NCI-H2107 (cell line): ENCODE measurements around the gene CCL19.
A peak's percentile ranks its signal among the peaks of the same experiment; 100 is the strongest.

ENCODE experiments used
- DNase-seq: peaks from one replicate; lab custom pipeline; 2025; lab: John Stamatoyannopoulos, UW

The CCL19 gene

GRCh38 chr9:34662526-34663302 is 28.4 kb downstream of the CCL19 start, which contains the start of gene CCL27:
Gene CCL27, minus strand, starts transcription at chr9:34662657. Its CDS starts 24 bp downstream, at chr9:34662633.
- DNase-seq = no peak

- no peak for DNase-seq
Observed at GRCh38 chr9:34659592-34660253, 31.4 kb downstream of the CCL19 start.

DNA sequence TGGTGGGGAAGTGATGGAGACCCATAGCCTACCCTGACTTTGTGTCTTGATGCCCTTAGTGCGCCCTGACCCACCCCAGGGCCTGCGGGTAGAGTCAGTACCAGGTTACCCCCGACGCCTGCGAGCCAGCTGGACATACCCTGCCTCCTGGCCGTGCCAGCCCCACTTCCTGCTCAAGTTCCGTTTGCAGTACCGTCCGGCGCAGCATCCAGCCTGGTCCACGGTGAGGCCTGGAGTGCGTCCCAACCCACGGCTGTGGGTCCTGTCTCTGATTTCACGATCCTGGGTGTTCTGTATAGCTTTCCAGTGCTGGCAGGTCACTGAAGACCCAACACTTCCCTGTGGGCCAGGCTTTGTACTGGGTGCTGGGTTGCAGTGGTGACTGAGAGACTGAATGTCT is 32.6 kb downstream of the CCL19 start:
- no peak for DNase-seq

GRCh38 chr9:34656992-34657391 is 34.1 kb downstream of the CCL19 start:
- no peak for DNase-seq

DNA sequence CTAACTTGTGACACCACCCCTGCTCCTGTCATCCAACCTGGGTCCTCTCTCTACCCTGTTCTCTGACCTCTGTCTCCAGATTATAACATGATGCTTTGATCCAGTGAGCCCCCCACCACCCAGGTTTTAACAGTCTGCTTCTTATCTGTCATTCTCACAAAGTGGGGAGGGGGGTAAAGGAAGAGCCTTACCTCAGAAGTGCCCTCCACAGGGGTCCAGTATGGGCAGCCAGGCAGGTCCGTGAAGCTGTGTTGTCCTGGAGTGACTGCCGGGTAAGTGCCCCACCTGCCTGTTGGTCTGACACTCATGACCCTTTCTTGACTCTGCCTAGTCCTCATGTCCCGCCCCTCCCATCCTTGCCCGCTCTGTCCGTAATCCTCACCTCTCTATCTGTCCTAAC is 35.7 kb downstream of the CCL19 start:
- DNase-seq = no peak

DNA sequence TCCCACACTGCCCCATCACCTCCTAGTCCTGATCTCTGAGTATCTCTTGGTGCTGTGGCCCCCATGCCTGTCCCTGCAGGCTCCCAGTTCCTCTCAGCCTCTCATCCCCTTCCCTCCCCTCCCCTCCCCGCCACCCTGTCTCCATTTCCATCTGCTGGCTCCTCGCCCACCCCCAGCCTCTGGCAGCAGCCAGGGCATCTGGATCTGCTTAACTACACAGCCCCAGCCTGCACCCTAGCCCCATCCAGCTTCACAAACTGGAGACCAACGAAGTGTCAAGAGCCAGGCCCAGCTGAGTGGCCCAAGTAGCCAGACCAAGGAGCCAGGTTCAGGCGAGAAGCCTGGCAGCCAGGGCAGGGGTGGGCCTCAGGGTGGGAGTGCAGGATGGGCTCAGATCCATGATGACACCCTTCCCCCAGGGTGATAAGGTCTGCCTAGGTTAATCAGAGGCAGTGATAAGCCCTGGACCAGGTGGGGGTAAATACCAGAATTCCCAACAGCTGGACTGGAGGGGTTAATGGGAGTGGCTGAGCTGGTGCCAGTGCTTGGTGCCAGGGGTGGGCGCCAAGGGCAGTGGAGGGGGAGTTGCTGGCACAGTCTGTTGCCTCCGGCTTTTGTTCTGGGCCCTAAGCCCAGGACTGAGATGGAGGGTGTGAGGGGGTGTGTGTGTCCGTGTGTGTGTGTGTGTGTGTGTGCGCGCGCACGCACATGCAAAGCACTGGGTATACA is 36.6 kb downstream of the CCL19 start:
- DNase-seq = no peak

DNA sequence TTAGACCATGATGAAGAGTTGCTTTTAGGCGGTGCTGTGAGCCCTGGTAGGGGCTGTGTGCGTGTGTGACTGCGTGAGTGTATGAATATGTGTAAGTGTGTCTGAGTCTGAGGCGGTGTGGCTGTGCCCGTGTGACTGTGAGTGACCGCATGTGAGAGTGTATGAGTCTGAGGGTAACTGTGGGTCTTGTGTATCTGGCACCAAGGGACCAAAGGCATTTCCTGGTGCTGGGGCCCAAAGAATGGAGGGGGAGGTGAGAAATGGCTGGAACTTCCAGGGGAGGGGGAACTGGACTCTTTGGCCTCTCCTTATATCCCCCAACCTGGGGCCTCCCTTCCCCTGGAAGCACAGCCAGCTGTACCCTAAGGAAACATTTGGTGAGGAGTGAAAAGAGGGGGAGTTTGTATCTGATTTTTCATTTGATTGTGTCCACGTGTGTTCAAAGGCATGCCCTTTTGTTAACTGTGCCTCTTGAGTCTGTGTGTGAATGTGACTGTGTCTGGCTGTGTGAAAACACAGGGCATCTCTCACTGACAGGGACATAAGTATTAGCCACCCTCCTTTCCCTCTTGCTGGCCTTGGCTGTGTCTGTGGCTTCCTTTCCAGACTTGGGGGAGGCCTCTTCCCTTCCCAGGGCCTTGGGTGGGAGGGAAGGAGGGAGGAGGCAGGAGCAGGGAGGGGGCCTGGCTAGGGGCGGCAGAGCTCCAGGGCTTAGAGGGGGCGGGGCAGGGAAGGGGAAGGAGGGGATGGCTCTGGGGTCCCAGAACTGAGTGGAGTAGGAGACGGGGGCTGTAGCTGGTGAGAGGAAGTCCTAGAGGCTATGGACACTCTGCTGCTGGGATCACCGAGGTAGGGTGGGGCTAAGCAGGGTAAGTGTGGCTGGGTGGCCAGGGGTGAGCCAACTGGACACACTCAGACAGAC is 37.7 kb downstream of the CCL19 start:
- DNase-seq = no peak

DNA sequence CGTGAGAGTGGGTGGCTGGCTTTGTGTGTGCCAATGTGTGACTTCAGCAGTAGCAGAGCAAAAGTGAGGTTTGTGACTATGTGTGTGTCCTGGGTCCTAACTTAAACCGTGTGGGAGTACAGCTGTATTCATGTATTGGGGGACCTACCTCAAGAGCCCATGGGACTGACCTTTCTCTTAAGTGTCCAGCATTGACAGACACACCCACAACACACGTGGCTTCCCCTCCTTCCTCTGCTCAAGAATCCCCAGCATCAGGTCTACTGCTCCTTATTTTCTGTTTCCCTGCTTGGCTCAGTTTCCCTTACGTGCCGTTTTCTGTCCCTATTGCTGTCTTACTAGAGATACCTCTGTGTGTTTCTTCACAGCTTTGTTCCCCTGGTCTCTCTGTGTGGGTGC is 38.5 kb downstream of the CCL19 start:
- no peak for DNase-seq

DNA sequence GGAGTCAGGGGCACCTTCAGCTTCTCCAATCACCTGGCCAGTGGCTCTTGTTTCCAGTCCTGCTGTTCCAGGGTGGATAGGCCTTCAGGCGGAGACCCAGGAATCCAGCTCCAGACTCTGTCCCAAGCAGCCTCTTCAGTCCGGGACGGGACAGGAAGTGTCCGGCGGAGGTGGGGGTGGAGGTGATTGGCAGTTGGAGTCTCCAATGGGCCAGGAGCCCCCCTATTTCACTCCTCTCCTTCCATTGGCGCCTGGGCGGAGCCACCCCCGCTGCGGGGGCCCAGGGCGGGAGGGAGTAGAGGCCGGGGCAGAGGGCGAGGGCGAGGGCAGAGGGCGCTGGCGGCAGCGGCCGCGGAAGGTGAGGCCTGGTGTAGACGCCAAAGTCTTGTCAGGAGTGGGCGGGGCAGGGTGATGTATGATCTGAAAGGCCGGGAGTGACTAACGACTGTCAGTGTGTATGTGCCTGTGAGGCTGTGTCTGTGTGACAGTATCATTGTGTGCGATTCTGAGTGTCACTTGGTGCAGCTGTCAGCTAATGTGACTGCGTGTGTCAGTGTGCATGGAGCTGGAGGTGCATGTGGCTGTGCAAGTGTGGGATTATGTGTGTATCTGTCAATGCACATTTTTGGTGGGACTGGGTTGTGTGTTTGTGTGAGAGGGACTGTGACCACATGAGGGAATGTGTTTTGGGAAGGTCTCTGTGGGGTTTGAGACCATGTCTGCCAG is 39.0 kb downstream of the CCL19 start, which contains the start of gene IL11RA:
TSS of gene IL11RA (plus strand) at position 310 of the 726 bp plus-strand sequence. CDS start 3,033 bp downstream, outside the sequence.
- no peak for DNase-seq

- no peak for DNase-seq
Observed at GRCh38 chr9:34651321-34651720, 39.8 kb downstream of the CCL19 start.

GRCh38 chr9:34650816-34651215 is 40.3 kb downstream of the CCL19 start:
- no peak for DNase-seq

DNA sequence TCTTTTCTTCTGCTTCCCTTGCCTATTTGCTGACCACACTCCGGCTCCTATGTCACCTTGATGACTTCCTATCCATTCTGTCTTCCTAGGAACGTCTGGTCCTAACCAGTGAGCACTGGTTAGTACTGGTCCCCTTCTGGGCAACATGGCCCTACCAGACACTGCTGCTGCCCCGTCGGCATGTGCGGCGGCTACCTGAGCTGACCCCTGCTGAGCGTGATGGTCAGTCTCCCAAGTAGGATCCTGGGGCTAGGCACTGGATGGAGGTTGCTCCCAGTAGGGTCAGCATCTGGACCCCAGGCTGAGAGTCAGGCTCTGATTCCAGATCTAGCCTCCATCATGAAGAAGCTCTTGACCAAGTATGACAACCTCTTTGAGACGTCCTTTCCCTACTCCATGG is 42.4 kb downstream of the CCL19 start:
- no peak for DNase-seq

DNA sequence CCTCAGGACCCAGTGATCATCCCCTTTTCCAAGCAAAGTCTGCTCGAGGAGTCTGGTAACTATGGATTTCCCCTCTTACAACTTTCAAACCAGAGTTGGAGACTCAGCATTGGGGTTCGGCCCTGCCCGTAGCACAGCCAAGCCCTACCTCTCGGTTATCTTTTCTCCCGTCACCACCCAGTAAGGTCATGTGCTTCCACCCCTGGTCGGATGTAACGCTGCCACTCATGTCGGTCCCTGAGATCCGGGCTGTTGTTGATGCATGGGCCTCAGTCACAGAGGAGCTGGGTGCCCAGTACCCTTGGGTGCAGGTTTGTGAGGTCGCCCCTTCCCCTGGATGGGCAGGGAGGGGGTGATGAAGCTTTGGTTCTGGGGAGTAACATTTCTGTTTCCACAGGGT is 43.4 kb downstream of the CCL19 start:
- no peak for DNase-seq

DNA sequence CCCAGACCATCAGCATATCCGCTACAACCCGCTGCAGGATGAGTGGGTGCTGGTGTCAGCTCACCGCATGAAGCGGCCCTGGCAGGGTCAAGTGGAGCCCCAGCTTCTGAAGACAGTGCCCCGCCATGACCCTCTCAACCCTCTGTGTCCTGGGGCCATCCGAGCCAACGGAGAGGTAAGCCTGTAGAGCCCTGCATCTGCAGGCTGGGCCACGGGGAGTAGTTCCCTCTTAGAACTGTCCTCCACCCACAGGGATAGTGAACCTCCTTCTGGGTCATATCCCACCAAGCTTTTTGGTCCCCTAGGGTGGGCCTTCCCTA is 44.0 kb downstream of the CCL19 start:
- no peak for DNase-seq

GRCh38 chr9:34646211-34647083 is 44.6 kb downstream of the CCL19 start, which contains the start of gene GALT:
Gene GALT, plus strand, starts transcription at chr9:34646675. Its CDS starts 30 bp downstream, at chr9:34646705.
- peak; percentile 81 for DNase-seq

- no peak for DNase-seq
Observed at GRCh38 chr9:34644766-34645314, 46.2 kb downstream of the CCL19 start.

DNA sequence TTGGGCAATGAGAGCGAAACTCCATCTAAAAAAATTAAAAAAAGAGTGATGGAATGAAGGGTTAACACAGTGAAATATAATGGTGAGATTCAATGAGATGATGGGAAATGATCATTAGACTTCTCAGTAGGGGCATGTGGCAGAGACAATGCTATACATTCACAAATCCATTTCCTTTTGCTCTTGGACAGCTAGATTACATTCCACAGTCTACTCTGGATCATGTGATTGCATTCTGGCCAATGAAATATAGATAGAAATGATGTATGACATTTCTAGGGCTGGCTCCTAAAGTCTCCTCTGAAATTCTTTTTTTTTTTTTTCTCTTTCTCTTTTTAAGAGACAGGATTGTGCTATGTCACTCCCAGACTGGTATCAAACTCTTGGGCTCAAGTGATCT is 48.4 kb downstream of the CCL19 start:
- no peak for DNase-seq
